Measurements from ENCODE around the gene SERTM1.

GRCh38 chr13:36629057-36629385, 44.8 kb upstream of the SERTM1 start:
- TF ChIP-seq, protein P1, sequence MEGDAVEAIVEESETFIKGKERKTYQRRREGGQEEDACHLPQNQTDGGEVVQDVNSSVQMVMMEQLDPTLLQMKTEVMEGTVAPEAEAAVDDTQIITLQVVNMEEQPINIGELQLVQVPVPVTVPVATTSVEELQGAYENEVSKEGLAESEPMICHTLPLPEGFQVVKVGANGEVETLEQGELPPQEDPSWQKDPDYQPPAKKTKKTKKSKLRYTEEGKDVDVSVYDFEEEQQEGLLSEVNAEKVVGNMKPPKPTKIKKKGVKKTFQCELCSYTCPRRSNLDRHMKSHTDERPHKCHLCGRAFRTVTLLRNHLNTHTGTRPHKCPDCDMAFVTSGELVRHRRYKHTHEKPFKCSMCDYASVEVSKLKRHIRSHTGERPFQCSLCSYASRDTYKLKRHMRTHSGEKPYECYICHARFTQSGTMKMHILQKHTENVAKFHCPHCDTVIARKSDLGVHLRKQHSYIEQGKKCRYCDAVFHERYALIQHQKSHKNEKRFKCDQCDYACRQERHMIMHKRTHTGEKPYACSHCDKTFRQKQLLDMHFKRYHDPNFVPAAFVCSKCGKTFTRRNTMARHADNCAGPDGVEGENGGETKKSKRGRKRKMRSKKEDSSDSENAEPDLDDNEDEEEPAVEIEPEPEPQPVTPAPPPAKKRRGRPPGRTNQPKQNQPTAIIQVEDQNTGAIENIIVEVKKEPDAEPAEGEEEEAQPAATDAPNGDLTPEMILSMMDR (IDR thresholded peaks at IDR 0.05): no peak
- no peak for TF ChIP-seq POLR2A (IDR thresholded peaks at IDR 0.05)

Measured in thyroid gland (tissue), 4 donors.